Ishikawa (cell line): ENCODE results near the gene SLC2A4RG.

Experiments used
- CEBPB ChIP-seq: IDR thresholded peaks from 2 replicates; pipeline ENCODE4 v1.6.1; 2012
- CREB1 ChIP-seq: IDR thresholded peaks from 2 replicates; pipeline ENCODE4 v1.6.1; 2012; ENCODE audit warnings: low read depth
- EGR1 ChIP-seq: IDR thresholded peaks from 2 replicates; pipeline ENCODE4 v1.6.1; 2012
- EP300 ChIP-seq: IDR thresholded peaks from 2 replicates; pipeline ENCODE4 v1.6.1; 2012; ENCODE audit warnings: borderline replicate concordance
- FOXM1 ChIP-seq: IDR thresholded peaks from 2 replicates; pipeline ENCODE4 v1.6.1; 2012; ENCODE audit warnings: low read depth, borderline replicate concordance
- NFIC ChIP-seq: IDR thresholded peaks from 2 replicates; pipeline ENCODE4 v1.6.1; 2012
- RAD21 ChIP-seq: IDR thresholded peaks from 2 replicates; pipeline ENCODE4 v1.6.1; 2012; ENCODE audit warnings: low read depth
- TAF1 ChIP-seq: IDR thresholded peaks from 2 replicates; pipeline ENCODE4 v1.6.1; 2012; ENCODE audit warnings: low read depth, mild to moderate bottlenecking
- TCF12 ChIP-seq: IDR thresholded peaks from 2 replicates; pipeline ENCODE4 v1.6.1; 2012; ENCODE audit warnings: low read depth
- TEAD4 ChIP-seq: IDR thresholded peaks from 2 replicates; pipeline ENCODE4 v1.6.1; 2012
- YY1 ChIP-seq: IDR thresholded peaks from 2 replicates; pipeline ENCODE4 v1.6.1; 2012; ENCODE audit warnings: low read depth
- ZBTB7A ChIP-seq: IDR thresholded peaks from 2 replicates; pipeline ENCODE4 v1.6.1; 2012; ENCODE audit warnings: low read depth
- TF ChIP-seq, protein P1 (sequence below): IDR thresholded peaks from 2 replicates; pipeline ENCODE4 v1.6.1; 2012
- TF ChIP-seq, protein P2 (sequence below): IDR thresholded peaks from 2 replicates; pipeline ENCODE4 v1.6.1; 2012; ENCODE audit warnings: low read depth, mild to moderate bottlenecking
- TF ChIP-seq, protein P3 (sequence below): IDR thresholded peaks from 2 replicates; pipeline ENCODE4 v1.6.1; 2012

The SLC2A4RG gene

DNA sequence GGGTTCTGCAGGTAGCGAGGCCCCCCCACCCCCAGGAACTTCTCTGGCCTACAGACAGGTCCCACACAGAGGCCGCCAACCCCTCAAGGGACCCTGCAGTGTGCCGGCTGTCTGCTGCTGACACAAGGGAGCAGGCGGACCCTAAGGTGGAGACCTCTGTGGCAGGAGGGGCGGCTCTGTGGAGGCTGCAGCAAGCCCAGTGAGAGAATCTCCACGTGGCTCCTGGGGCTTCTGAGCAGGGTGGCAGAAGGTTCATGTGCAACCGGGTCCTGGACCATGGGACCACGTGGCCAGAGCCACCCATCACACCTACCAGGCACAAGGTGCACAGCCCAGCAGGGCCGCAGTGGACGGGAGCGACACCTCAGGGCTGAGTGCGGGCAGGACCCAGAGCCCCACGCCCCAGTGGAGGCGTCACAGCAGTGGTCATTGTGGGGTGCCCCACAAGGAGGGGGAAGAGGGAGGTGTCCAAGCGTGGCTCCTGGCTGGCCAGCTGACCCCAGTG, 36.1 kb upstream of the SLC2A4RG start:
- TF ChIP-seq EGR1, result no peak
- TF ChIP-seq TEAD4, result no peak
- TF ChIP-seq FOXM1, result no peak
- TF ChIP-seq, protein P1, sequence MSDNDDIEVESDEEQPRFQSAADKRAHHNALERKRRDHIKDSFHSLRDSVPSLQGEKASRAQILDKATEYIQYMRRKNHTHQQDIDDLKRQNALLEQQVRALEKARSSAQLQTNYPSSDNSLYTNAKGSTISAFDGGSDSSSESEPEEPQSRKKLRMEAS, result no peak
- no peak for TF ChIP-seq CREB1
- no peak for TF ChIP-seq NFIC
- TF ChIP-seq TAF1, result no peak

DNA sequence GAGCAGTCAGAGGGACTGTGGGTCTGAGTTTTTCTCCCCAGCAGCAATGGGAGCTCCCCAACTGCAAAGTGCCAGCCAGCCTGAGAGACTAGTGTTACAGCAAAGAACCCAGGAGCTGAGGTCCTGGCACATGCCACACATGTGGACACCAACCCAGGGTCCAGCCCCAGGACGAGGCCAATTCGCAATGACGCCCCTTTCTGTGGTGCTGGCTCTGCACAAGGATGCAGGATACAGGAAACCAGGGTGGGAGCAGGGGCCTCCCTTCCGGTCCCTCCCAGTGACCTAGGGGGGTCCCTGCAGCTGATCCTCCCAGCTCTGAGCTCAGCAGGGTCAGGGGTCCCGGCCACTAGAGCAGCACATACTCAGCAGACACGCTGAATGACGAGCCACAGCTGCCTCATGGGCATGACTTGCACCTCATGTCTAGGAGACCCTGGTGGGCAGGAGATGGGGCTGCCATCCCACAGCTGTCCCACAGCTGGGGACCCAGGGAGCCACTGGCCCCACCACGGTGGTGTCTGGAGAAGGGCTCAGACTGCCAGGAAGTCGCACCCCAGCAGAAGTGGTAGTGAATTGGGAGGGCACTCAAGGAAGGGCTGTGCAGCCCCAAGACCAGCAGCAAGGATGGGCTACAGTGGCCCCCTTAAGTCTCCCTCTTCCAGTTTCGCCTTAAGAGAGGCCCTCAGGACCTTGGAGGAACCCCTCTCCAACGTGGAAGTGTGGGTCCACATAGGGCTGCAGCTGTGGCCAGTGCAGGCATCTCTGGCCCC, 35.4 kb upstream of the SLC2A4RG start:
- TF ChIP-seq RAD21 (no peak), CREB1 (no peak)
- TF ChIP-seq, protein P1, result no peak

DNA sequence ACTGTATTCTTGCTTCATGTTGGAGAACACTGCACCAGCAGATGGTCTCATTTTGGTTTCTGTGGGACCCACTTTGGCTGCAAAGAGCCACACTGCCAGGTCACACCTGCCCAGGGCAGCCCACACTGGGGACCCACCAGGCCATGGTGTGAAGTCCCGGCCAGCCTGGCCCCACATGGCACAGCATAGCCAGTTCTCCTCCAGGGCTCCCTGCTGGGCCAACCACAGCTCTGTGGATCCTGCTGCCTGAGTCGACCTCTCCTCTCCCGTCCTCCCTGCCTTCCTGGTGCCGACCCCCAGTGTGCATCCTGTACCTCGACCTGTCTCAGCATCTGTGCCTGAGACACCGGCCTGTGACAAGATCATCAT, 34.8 kb upstream of the SLC2A4RG start:
- TF ChIP-seq TCF12 (no peak), EGR1 (no peak), FOXM1 (no peak), ZBTB7A (no peak), CREB1 (no peak), RAD21 (no peak), TAF1 (no peak), CEBPB (no peak), NFIC (no peak), TEAD4 (no peak), EP300 (no peak), YY1 (no peak)
- TF ChIP-seq, protein P2, sequence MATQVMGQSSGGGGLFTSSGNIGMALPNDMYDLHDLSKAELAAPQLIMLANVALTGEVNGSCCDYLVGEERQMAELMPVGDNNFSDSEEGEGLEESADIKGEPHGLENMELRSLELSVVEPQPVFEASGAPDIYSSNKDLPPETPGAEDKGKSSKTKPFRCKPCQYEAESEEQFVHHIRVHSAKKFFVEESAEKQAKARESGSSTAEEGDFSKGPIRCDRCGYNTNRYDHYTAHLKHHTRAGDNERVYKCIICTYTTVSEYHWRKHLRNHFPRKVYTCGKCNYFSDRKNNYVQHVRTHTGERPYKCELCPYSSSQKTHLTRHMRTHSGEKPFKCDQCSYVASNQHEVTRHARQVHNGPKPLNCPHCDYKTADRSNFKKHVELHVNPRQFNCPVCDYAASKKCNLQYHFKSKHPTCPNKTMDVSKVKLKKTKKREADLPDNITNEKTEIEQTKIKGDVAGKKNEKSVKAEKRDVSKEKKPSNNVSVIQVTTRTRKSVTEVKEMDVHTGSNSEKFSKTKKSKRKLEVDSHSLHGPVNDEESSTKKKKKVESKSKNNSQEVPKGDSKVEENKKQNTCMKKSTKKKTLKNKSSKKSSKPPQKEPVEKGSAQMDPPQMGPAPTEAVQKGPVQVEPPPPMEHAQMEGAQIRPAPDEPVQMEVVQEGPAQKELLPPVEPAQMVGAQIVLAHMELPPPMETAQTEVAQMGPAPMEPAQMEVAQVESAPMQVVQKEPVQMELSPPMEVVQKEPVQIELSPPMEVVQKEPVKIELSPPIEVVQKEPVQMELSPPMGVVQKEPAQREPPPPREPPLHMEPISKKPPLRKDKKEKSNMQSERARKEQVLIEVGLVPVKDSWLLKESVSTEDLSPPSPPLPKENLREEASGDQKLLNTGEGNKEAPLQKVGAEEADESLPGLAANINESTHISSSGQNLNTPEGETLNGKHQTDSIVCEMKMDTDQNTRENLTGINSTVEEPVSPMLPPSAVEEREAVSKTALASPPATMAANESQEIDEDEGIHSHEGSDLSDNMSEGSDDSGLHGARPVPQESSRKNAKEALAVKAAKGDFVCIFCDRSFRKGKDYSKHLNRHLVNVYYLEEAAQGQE, result no peak
- TF ChIP-seq, protein P3, sequence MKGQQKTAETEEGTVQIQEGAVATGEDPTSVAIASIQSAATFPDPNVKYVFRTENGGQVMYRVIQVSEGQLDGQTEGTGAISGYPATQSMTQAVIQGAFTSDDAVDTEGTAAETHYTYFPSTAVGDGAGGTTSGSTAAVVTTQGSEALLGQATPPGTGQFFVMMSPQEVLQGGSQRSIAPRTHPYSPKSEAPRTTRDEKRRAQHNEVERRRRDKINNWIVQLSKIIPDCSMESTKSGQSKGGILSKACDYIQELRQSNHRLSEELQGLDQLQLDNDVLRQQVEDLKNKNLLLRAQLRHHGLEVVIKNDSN, result no peak
- TF ChIP-seq, protein P1, result no peak

DNA sequence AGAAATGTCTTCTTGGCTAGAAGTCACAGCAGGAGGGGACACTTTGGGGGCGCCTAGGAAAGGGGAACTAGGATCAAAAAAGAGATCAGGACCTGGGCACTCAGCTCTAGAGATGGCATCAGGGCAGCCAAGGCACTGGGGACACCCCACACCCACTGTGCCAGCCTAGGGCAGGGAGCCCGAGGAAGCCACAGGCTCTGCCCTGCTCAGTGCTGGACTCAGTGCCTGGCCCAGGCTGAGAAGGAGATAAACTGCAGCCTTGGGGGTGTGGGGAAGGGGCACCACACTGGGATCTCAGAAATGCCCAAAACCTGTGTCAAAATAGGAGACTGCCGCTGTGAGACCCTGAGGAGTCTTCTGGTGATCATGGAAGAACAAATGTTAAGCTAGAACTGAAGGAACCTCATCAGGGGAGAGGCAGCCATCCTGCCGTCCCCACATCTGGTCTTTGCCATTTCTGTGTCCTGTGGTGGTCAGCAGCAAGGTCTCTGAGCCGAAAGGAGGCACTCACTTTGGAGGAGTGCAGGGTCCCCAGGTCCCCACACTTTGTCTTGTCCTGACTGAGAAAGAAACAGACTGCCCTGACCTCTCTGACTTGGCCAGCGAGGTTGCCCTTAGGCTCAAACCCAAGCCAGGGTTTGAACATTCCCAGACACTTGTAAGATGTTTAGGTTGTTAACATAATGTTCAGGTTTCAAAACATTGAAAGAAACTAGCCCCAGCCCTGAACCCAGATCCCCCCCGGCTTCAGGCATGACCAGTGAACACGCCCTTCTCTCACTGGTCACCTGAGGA, 34.1 kb upstream of the SLC2A4RG start:
- TF ChIP-seq, protein P1, result no peak
- TF ChIP-seq TEAD4 (no peak), RAD21 (no peak), EP300 (no peak), FOXM1 (no peak)
- TF ChIP-seq, protein P2, result no peak

DNA sequence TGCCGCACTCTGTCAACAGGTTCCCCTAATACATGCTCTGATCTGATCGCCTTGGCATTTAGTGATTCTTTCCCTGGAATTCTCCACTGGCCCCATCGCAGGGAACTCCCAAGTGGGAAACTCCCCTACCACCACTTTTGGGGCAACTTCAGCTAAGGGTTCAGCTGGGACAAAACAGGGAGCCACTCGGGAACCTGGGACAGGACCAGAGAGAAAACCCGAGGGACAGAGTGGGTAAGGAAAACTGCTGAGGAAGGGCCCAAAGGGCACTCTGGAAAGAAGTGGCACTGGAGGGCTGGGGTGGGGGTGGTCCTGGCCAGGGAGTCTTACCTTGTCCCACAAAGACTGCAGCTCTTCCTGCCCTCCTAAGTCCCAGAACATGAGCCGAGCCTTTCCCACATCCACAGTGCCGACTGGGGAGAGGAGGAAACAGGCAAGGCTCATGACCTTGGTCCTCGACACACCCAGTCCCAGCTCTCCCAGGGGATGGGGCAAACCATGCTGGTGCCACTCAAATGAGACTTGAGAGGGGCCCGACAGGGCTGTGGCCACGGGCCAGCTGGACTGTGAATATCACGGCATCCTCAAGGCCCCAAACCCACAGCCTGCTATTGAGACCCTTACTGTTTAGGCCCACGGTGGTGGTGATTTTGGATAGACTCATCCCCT, 33.4 kb upstream of the SLC2A4RG start:
- TF ChIP-seq NFIC (no peak), EGR1 (no peak), RAD21 (no peak), YY1 (no peak), CEBPB (no peak), CREB1 (no peak), ZBTB7A (no peak), EP300 (no peak), FOXM1 (no peak), TAF1 (no peak), TCF12 (no peak), TEAD4 (no peak)
- TF ChIP-seq, protein P2, result no peak
- TF ChIP-seq, protein P1, result no peak
- TF ChIP-seq, protein P3, result no peak
